ENCODE measurements around the gene CHP2.

- TF ChIP-seq POLR2AphosphoS5 (IDR thresholded peaks at IDR 0.05; ENCODE audit: insufficient read depth in 1 of 2, low read depth in 1 of 2) = no peak
- TF ChIP-seq CTCF (IDR thresholded peaks at IDR 0.05) = no peak
Measured at GRCh38 chr16:23771642-23772041, 16.8 kb downstream of the CHP2 start.
